HG03060 (cell line): ENCODE data around the gene UBE2D4.
A peak's percentile ranks its signal among the peaks of the same experiment; 100 is the strongest.
"Not testable (repeated sequence)": the region's sequence is repeated elsewhere in the genome, so short reads cannot be mapped to it uniquely, and the experiment has no call there.

Source experiments
- ATAC-seq: cut with Tn5 transposase; IDR thresholded peaks from one replicate; pipeline ENCODE4 v1.9.1; 2021; ENCODE audit warnings: low read depth, moderate number of reproducible peaks; ENCODE audit not compliant: unreplicated experiment

UBE2D4 gene

DNA sequence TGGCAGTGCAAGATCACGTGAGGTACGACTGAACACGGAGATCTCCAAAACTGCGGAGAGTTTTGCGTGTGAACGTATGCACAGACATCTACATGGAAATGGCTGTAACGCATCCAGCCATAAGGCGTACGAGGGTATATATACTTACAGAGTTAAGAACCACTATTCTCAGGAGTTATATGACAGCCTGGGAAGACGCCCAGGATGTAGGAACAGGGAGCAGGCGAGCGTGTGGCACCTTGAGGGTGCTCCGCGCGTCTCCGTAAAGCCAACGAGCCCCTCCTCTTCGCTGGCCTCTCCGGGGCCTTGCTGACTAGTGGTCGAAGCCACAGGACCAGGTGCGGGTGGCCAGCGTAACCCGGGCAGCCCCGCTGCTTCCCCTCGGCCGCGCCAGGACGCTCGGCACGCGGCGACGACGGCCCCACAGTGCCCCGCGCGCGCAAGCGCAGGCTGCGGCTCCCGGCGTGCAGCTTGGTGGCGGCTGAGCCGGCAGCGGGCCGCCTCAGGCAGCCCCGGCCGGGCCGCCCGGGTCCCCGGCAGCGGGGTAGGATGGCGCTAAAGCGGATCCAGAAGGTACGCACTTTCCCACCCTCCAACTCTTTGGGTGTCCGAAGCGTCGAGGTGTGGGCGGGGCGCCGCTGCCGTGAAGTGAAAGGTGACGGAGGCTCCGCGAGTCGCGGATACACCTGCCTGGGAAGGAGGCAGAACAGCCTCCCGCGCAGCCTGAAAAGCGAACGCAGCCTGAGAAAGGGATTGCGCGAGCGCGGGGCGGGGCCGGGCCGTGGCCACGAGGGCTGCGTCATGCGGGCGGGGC is at the start of gene UBE2D4:
TSS of gene UBE2D4 (plus strand) at position 453 of the 814 bp plus-strand sequence. CDS start at position 550, 97 bp downstream.
- ATAC-seq, result peak; percentile 68

DNA sequence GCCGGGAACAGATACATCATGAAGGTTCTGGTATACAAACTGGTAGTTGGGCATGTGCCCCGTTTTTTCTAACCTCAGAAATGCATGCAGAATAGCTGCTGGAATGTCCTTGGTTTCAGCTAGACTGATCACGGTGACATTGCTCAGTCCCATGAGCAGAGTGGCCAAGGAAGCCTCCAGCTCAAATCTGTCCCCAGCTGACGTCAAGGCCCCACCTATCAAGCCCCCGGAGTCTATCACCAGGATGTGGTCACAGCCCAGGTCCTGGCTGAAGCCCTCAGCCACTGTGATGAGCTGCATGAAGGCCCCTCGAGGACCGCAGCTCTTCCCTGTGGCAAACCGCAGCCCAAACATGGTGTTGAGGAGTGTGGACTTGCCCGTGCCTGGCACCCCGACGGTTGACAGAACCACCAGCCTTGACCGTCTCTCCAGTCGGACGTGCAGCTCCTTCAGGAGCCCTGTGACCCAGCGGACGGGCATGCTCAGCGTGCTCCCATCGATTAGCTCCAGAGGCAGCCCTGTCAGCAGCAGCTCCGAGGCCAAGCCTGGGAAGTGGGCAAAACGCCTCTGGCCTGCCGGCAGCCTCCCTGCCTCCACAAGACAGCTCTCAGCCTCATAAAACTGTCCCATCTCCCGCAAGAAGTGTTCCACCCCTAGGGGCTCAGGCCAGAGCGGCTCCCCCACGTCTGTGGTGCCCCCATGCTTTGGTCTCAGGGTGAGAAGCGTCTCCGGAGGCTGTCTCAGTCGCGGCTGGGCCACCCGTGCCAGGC is 49.1 kb upstream of the UBE2D4 start:
- no peak for ATAC-seq

DNA sequence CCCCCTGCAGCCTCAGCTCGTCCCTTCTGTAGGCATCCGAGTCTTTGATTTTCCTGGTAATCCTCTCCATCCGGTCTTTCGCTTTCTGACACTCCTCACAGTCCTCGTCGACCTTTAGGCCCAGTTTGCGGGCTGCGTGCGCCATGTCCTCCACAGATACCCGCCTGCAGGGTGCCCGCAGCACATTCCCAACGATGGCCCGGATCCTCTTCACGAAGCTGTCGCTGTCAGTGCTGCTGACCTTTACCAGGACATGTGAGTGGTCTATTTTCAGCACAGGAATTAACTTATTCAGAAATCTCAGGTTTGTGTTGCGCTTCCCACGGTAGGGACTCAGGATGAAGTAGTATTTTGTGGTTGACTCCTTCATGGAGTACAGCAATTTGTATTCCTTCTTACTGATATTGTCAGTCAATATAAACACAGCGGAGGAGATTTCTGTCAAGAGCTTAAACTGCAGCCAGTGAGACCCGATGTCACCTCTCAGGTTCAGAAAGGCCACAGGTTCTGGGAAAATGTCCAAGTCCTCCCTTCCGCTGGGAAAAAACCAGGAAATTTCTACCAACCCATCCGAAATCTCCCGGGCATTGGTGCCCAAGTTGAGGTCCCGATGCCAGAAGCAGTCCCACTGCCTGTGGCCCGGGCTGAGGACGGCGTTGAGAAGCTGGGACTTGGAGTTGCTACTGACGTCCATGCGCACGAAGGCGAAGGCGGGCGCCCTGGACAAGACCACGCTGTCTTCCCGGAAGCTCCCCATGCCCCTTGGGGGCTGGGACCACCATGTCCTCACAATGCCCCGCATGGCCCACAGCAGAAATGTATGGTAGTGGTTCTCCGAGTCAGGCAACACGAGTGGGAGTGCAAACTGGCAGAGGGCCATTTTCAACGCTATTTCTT is 48.0 kb upstream of the UBE2D4 start:
- no peak for ATAC-seq

DNA sequence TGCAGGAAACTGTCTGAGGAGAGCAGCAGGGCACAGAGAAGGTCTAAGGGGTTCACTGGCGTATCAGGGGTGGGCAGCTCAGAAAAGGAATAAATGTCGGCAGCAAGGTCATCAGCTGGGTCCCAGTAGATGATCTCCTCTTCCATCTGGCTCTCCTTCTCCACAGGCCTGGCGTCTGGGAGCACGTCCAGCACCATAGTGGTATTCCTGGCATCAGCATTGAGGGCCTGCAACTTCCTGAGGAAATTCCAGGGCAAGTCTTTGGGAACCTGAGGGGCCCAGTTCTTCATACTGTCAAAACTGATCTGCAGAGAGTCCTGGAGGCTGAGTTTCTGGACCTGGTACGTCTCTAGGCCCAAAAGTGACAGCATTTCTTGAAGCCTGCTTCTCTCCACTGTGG is 47.4 kb upstream of the UBE2D4 start:
- no peak for ATAC-seq

DNA sequence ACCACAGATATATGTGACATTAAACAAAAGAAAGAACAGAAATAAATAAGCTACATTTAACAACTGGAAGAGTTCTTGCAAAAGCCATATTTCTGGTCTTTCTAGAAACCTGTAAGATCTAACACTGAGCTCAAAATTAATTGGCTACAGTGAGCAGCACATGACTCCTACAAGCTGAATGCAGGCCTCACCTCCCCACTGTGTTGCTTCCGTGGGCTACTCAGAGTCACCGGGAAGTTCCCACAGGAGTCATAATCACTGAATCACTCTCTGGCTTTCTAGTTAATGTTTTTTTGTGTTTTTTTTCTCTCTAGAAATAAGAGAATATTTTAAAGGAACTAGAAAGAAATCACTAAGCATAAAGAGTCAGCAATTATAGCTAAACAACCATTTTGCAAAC is 46.8 kb upstream of the UBE2D4 start:
- ATAC-seq, result no peak

DNA sequence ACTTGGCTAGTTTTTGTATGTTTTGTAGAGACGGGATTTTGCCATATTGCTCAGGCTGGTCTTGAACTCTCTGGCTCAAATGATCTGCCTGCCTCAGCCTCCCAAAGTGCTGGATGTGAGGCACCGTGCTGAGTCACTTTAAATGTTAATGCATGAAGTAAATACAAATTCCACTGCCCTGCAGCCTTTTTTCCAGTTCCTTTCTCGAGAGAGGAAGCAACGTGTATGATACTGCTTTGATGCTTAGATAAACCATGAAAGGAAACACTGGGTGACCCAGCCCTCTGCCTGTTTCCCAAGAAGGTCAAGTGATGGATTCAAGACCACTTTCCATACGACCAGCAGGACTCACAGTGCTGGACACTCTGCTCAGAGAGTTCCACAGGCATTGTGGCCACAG is 45.6 kb upstream of the UBE2D4 start:
- no peak for ATAC-seq

DNA sequence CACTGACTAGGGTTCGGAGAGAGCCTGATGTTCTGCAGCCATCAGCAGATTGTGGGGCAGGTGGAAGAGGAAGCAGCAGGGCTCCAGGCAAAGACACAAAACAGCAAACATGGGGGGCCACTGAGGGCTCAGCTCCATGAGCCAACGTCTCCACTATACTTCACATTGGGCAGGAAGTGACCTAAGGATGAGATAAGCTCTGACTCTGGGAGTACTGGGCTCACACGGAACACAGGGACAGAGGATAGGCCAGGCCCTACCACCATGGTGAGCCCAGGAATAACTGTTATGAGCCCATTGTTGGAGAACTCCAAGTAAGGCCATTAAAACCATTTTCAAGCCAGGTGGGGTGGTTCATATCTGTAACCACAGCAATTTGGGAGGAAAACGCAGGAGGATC is 42.0 kb upstream of the UBE2D4 start:
- no peak for ATAC-seq

DNA sequence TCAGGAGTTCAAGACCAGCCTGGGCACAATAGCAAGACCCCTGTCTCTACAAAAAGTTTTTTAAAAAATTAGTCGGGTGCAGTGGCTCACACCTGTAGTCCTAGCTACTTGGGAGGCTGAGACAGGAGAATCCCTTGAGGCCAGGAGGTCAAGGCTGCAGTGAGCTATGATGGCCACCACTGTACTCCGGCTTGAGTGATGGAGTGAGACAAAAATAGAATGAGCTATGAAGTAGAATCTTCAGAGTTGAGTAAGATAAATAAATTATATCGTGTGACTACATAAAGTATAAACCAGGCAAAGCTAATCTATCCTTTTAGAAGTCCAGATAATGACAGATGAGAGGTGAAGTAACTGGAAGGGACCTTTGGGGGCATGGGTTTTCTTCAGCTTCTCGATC is 41.6 kb upstream of the UBE2D4 start:
- no peak for ATAC-seq

DNA sequence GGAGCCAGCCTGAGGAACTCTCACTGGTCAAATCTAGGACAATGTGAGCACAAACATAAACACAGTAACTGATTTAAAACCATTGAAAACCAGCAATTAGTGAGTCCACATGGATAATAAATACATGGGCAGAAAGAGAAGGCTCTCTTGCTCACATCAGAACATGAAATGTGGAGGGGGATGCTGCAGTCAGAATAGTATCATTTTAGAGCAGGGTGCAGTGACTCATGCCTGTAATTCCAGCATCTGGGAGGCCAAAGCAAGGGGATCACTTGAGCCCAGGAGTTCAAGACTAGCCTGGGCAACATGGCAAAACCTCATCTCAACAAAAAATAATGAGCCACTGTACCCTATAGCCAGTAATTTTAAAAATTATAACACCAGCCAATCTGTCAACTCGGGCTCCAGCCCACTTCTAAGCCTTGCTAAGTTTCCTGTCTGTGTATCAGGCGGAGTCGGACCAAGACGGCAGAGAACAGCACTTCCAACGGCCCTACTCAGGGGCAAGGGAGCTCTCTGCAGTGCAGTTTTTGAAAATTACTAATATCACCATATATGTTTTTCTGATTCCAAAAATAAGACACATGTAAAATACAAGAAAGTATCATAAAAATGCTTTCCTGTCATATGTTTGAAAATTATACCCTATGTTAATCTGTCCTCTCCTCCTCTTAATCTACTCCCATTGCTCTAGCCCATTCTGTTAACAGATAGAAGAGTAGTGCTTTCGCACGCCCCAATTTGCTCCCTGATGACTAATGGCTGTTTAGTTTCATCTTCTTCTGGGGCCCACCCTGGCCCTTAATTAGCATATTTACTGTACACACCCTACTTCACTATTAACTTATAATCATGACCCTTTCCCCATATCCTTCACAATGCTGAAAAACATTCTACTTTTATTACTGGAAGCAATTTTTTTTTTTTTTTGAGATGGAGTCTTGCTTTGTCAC is 37.0 kb upstream of the UBE2D4 start:
- no peak for ATAC-seq

DNA sequence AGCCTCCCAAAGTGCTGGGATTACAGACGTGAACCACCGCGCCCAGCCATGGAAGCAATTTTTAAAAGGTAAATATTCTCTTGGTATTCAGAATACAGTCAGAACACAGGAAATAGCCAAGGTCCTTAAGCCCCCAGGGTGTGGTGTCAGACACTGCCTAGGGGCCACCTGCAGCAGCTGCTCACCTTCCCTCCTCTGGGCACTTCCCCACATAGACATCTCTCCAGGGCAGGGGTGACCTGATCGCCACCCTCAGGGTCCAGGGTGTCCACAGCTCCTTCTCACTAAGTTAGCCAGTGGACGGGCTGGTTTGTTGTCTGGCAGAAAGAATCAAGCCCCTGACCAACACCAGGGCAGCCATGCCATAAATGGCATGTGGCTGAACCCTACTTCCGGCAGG is 35.8 kb upstream of the UBE2D4 start:
- ATAC-seq, result no peak

DNA sequence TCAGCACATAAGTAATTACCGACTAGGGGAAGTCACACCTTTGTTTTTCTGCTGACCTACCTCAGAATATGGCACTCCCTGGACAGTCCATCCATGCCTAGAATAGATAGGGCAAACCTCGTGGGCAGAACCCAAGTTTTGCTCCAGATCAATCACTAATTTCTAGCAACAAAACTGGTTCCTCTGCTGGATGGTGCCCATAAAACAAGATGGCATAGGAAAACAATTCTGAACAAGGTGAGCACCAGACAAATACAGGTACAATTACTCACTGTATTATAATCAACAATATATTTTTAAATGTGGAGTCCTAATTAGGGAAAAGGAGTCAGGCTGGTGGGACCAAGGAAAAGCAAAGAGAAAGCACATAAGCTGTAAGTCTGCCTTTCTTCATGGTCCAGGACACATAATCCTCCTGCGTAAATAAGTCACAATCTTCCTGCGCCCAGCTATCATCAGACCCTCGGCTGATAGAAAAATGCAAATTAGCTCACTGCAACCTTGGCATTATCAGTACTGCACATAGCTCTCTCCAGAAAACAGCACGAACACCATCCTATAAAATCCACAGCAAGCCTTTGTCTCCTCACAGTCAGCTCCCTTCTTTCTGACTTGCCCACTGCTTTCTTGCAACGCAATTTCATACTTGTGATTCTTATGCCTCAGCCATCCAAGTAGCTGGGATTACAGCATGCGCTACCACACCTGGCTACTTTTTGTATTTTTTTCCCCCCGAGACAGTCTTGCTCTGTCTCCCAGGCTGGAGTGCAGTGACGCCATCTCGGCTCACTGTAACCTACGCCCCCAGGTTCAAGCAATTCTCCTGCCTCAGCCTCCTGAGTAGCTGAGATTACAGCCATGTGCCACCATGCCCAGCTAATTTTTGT is 34.9 kb upstream of the UBE2D4 start:
- ATAC-seq, result no peak

DNA sequence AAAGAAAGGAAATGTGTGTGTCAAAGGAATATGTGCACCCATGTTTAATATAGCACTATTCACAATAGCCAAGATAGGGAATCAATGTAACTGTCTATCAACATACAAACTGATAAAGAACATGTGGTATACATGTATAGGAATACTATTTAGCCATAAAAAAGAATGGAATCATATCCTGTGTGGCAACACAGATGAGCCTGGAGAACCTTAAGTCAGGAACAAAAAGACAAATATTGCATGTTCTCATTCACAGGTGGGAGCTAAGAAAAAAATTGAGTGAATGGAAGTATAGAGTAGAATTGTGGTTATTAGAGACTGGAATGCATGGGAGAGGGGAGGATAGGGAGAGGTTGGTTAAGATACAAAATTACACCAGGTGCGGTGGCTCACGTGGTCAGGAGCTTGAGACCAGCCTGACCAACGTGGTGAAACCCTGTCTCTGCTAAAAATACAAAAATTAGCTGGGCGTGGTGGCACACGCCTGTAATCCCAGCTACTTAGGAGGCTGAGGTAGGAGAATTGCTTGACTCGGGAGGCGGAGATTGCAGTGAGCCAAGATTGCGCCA is 30.3 kb upstream of the UBE2D4 start:
- ATAC-seq, result no peak

DNA sequence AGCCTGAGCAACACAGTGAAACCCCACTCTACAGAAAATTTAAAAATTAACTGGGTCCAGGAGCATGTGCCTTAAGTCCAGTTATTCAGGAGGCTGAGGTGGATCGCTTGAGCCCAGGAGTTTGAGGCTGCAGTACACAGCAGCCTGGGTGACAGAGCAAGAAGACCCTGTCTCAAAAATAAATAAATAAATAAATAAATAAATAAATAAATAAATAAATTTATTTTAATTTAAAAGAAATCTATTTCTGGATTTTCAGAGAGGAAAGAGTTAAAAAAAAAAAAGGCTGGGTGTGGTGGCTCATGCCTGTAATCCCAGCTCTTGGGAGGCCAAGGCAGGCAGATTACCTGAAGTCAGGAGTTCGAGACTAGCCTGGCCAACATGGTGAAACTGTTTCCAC is 27.7 kb upstream of the UBE2D4 start:
- not testable (repeated sequence) for ATAC-seq

DNA sequence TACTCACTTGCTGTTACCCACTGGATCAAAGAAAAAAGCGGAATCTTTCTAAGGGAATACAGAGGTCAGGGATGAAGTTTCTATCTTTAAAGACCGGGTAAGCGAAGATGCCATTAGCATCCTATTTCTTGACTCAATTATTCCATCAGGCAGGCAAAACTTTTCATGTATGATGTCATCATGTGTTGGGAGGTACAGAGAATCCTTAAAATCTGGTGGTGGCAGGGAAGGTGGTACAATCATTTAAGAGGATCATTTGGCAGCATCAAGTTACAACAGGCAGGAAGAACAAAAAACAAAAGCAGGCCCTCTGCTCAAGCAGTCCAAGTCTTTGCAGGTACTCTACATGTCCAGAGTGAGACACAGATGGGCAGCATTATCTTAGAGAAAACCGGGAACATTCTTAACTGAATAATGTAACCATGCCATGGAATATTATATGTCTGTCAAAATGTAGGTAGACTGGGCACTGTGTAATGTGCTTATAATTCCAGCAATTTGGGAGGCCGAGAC is 23.6 kb upstream of the UBE2D4 start:
- no peak for ATAC-seq

DNA sequence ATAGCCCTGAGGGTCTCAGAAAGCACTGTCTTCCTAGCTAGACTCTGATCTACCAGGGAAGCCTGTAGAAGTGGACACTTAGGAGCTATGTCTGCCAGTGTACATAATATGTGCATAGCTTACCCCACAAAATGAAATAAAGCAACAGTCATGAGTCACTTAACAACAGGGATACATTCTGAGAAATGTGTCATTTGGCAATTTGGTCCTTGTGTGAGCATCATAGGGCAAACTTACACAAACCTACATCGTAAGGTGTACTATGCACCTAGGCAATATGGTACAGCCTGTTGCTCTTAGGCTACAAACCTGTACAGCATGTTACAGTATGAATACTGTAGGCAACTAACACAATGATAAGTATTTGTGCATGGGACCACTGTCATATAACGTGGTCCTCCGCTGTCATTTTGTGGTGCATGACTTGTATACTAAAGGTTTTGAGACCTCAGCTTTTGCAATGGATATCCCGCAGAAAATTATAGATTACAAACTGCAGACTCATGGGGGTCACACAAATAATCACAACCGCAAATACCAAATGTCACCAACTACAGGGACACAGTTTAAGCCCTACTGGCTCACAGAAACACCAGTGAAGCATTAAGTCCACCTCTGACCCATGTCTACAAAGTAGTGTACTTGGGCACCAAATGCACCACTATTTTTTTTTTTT is 21.6 kb upstream of the UBE2D4 start:
- no peak for ATAC-seq

DNA sequence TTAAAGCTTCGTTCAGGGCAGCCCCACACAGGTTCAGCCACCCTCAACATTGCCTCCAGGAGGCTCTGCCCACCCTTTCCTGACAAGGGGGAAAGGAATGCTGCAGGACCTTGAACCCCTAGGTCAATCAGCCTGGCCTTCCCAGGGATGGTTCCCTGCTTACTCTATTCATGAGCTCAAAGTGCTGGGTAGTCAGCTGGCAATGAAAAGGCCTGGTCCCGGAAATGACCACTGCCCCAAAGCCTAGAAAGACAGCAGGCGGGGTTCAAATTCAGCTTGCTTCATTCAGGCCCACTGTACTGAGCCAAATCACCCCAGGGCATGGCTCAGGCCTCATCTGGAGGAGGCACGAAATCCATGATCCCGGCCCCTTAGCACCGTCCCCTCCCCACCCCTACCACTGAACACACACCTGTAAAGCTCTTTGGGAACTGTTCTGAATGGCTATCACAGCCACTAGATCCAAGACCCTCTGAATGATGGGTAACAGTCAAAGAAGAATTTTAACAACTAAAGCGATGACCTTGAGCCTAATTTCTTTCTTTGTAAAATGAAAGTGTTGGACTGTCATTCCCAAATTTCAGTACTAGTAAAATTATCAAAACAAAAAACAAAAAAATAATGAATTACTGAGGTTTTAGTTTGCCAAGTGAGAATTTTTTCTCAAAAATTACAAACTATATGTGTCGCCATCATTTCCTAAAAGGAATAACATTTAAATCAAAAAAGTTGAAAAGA is 20.9 kb upstream of the UBE2D4 start:
- no peak for ATAC-seq

DNA sequence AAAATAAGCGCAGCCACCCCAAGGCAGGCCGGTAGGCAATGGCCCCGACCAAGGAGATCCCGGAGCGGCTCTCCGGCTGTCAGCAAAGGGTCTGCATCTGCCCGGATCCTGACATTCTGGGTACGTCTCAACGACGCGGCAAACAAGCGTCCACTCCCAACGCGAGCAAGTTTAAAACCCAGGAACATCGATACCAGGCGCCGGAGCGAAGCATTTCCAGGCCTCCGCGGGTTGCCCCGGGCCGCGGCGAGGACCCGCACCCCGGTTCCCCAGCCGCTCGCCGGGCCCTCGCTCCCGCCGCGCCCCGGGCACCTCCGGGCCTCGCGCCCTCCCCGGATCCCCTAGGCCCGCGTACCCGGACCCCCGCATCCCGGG is 20.3 kb upstream of the UBE2D4 start:
- no peak for ATAC-seq
